ENCODE results near the gene HAS3. TPM values are rescaled to one million over a fixed set of nuclear protein-coding genes. Genes with fewer than 3 reads are reported as not detected.
"Not testable (repeated sequence)": the region's sequence is repeated elsewhere in the genome, so short reads cannot be mapped to it uniquely, and the experiment has no call there.

Gene HAS3
- polyA plus RNA-seq, 3 donors = 3.5 to 4.5 (median 4.4) TPM

GRCh38 chr16:69115837-69116236 lies 10.4 kb downstream of the HAS3 start:
- no peak for DNase-seq (ENCODE audit: low read depth in 3 of 3, low spot score in 2 of 3)

- DNase-seq (ENCODE audit: low read depth in 3 of 3, low spot score in 2 of 3) = no peak
Measured at GRCh38 chr16:69116256-69116875, 10.9 kb downstream of the HAS3 start.

GRCh38 chr16:69116906-69117305 lies 11.5 kb downstream of the HAS3 start:
- no peak for DNase-seq (ENCODE audit: low read depth in 3 of 3, low spot score in 2 of 3)

- DNase-seq (ENCODE audit: low read depth in 3 of 3, low spot score in 2 of 3) = no peak
Measured at GRCh38 chr16:69118468-69118867, 13.0 kb downstream of the HAS3 start.

GRCh38 chr16:69118994-69119393 lies 13.5 kb downstream of the HAS3 start:
- no peak for DNase-seq (ENCODE audit: low read depth in 3 of 3, low spot score in 2 of 3)

DNA sequence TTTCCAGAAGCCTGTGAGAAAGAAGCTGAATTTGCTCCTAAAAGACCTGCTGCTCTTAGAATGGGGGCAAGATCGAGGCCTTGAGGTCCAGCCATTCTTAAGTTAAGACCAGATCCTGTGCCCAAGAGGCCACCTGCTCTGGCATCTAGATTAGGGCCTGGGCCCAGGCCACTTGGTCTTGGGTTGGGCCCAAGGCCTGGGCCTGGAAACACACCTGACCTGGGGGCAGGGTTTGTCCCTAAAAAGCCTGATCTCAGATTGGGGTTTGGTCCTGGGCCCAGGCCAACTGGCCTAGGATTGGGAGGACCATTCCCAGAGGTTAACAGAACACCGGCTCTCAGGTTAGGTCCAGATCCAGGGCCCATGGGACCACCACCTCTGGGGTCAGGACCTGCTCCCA lies 14.1 kb downstream of the HAS3 start:
- no peak for DNase-seq (ENCODE audit: low read depth in 3 of 3, low spot score in 2 of 3)

DNA sequence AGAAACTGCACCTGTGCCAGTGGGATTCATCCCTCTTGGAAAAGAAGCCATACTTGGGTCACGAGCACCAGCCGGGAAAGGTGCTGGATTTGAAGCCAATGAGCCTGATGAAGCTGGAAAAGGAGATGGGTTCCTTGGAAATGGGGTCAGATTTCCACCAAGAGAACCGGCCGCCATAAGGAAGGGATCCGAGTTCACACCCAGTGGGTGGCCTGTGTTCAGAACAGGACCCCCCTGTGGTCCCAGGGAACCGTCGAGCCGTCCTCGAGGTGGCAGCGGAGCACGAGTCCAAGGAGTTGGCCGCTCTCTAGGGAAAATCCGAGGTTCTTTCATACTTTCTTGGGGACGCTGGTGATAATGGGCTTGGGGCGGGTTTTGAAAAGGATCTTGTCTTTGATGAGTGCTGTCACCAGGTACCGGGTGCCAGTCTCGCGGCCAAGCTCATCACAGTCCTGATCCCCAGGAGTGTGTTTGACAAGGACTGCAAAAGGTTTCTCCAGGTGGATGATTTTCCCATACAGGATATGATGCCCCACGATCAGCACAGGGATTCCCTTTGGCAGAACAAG lies 14.7 kb downstream of the HAS3 start:
- no peak for DNase-seq (ENCODE audit: low read depth in 3 of 3, low spot score in 2 of 3)

DNA sequence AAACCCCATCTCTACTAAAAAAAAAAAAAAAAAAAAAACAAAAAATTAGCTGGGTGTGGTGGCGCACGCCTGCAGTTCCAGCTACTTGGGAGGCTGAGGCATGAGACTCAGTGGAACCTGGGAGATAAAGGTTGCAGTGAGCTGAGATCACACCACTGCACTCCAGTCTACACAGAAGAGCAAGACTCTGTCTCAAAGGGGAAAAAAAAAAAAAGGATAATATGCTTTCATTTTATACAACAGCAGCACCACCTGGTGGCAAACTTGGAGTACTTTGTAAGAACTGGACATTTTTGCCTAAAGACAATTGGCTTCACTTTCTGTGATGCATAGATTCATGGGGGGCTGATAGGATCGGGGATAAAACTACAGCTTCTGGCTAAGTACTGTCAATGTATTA lies 18.5 kb downstream of the HAS3 start:
- DNase-seq (ENCODE audit: low read depth in 3 of 3, low spot score in 2 of 3) = no peak

GRCh38 chr16:69124406-69124805 lies 19.0 kb downstream of the HAS3 start:
- DNase-seq (ENCODE audit: low read depth in 3 of 3, low spot score in 2 of 3) = not testable (repeated sequence)

- not testable (repeated sequence) for DNase-seq (ENCODE audit: low read depth in 3 of 3, low spot score in 2 of 3)
Measured at GRCh38 chr16:69124961-69125360, 19.5 kb downstream of the HAS3 start.

DNA sequence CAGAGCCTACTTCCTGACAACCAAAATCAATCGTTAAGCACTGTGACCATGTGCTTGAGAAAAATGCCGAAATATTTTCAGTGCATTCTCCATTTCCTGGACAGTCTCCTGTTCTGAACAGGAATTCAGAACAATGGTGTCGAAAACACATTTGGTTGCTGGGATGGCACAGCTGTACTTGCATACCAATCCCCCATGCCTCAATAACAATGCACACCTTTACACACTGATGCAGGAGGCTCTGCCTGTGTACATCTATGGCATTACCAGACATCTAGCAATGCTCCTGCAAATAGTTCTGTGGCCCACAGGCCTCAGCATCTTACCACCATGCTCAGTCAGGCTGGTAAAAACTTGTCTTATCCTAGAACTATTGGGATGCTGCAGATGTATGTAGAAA lies 20.8 kb downstream of the HAS3 start:
- no peak for DNase-seq (ENCODE audit: low read depth in 3 of 3, low spot score in 2 of 3)

DNA sequence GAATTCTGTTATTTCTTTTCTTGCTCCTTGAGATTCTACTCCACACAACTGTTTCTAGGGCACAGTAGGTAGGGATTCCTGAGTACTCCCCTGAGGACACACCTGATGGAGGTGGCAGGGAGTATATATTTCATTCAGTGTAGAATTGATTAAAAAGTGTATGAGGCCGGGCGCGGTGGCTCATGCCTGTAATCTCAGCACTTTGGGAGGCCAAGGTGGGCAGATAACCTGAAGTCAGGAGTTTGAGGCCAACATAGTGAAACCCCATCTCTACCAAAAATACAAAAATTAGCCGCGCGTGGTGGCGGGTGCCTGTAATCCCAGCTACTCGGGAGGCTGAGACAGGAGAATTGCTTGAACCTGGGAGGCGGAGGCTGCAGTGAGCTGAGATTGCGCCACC lies 21.3 kb downstream of the HAS3 start:
- DNase-seq (ENCODE audit: low read depth in 3 of 3, low spot score in 2 of 3) = not testable (repeated sequence)

DNA sequence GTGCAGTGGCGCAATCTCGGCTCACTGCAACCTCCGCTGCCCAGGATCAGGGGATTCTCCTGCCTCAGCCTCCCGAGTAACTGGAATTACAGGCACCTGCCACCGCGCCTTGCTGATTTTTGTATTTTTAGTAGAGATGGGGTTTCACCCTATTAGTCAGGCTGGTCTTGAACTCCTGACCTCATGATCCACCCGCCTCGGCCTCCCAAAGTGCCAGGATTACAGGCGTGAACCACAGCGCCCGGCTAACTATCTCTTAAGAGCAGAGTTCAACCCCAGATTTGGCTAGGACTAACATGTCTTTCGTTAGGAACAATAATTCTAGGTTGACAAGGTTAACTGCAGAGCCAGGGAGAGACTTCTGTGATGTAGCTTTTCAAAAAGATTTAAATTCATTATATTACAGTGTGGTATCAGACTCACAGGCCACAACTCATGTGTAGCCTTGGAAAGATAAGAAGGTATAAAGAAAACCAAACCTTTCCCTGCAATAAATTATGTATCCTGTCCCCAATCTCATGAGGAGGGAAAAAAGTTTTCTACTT lies 22.6 kb downstream of the HAS3 start:
- DNase-seq (ENCODE audit: low read depth in 3 of 3, low spot score in 2 of 3) = no peak

GRCh38 chr16:69130461-69130860 lies 25.0 kb downstream of the HAS3 start:
- no peak for DNase-seq (ENCODE audit: low read depth in 3 of 3, low spot score in 2 of 3)

DNA sequence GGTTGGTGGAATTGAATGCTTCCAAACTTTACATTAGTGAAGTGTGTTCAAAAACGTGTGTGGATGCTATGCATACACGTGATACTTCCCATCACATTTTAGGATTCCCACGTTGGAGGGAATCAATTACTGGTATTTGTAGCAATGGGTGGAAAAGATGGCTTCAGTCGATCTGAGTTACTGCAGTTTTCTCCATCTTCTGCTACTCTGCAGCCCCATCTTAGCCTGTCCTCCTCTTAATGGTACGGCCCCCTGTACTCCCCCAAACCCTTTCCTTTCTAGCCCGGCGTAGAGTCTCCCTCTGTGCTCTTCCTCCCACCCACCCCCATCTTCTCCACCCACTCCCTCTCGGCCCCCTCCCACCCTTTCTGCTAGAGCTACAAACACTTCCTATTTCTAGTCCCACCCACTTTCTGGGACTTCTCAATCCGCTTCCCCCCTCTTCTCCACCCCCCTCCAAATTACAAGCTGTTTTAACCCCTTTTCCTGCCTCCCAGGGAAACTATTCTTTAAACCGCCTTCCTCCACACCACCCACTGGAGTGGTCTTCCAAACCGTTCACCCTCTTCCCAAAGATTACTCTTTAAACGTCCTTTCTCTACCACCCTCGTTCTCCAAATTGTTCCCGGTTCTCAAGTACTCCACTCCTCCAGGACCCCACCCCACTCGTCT lies 25.9 kb downstream of the HAS3 start:
- DNase-seq (ENCODE audit: low read depth in 3 of 3, low spot score in 2 of 3) = no peak

- peak in 2 of 3 donors; percentile 63 to 71 for DNase-seq (ENCODE audit: low read depth in 3 of 3, low spot score in 2 of 3)
Measured at GRCh38 chr16:69131839-69132423, 26.5 kb downstream of the HAS3 start.

DNA sequence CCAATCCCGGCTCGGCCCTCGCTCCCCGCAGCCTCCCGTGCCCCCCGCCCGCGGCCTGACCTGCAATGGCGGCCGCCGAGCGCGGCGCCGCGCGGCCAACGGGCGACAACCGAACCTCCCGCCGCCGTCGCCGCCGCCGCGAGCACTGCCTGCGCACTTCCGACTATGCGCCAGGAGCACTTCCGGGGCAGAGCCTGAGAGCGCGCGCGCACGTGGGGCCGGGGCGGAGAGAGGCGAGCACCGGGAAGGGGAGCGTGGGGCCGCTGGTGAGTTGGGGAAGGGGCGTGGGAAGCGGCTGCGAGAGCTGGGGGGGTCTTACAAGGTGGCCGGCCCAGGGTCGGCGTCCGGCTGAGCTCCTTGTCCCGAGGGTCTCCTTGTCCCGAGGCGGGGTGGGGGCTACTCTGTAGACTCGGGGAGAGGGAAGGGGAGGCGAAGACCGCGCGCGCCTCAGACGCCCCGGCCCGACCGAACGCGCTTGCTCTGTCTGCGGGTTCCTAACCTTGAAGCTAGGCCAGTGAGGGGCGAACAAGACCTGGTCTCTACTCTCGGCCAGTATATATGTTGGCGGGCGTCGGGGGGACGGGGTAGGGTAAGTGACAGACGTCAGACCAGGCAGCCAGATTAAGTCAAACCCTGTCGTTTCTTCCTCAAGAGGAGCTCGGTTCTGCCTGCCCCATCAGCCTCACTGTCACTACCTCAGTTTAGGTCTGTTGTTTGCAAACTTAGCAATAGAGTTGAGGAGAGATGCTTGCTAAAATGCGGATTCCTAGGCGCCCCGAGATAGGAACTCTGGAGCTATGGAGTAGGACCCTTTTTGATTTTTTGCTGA lies 27.2 kb downstream of the HAS3 start, which contains the start of the genes CHTF8 and UTP4:
TSS of gene CHTF8 (minus strand) at position 165 of the 829 bp plus-strand sequence. CDS start 11,130 bp downstream, outside the sequence.
TSS of gene UTP4 (plus strand) at position 226 of the 829 bp plus-strand sequence. CDS start 811 bp downstream, outside the sequence.
- peak in 1 of 3 donors; percentile 67 for DNase-seq (ENCODE audit: low read depth in 3 of 3, low spot score in 2 of 3)

DNA sequence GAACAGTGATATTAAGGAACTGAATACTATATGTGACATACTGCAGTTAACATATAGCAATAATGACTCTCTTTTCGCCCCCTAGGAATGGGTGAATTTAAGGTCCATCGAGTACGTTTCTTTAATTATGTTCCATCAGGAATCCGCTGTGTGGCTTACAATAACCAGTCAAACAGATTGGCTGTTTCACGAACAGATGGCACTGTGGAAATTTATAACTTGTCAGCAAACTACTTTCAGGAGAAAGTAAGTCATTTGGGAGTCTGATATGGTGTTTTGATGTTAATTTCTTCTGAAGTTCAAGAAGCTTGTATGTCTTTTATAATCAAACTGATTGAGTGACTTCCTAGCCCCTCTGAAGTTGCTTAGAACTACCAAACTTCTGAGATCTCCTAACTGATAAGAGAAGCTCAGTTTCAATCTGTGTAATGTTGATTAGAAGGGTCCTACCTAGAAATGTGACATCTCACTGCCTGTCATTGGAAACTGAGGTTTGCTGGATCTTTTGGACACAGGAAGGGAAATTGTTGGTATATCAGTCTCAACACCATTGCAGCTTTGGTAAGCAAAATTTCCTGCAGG lies 28.0 kb downstream of the HAS3 start:
- no peak for DNase-seq (ENCODE audit: low read depth in 3 of 3, low spot score in 2 of 3)

GRCh38 chr16:69138608-69139007 lies 33.2 kb downstream of the HAS3 start:
- DNase-seq (ENCODE audit: low read depth in 3 of 3, low spot score in 2 of 3) = no peak

DNA sequence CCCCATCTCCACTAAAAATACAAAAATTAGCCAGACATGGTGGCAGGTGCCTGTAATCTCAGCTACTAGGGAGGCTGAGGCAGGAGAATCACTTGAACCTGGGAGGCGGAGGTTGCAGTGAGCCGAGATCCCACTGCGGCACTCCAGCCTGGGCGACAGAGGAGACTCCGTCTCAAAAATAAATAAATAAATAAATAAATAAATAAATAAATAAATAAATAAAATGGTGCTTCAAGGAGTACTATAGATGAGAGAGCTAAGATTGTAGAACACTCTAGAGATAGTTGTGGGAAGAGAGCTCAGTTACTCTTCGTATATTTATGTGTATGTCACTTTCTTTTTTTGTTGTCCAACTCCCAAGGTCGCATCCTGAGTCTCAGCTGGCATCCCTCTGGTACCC lies 34.0 kb downstream of the HAS3 start:
- not testable (repeated sequence) for DNase-seq (ENCODE audit: low read depth in 3 of 3, low spot score in 2 of 3)

Measured in right renal cortex interstitium (tissue), 3 donors.